GM21447 (cell line): ENCODE measurements around the gene GALNTL6.

Experiments used
- ATAC-seq: cut with Tn5 transposase; IDR thresholded peaks from one replicate; pipeline ENCODE4 v1.9.1; 2021; ENCODE audit not compliant: unreplicated experiment

Gene GALNTL6

GRCh38 chr4:172650758-172651530 lies 837.7 kb downstream of the GALNTL6 start:
- no peak for ATAC-seq

GRCh38 chr4:172651961-172652360 lies 838.8 kb downstream of the GALNTL6 start:
- no peak for ATAC-seq

- ATAC-seq: no peak
Observed at GRCh38 chr4:172652369-172652768, 839.2 kb downstream of the GALNTL6 start.

- ATAC-seq: no peak
Observed at GRCh38 chr4:172653676-172654075, 840.5 kb downstream of the GALNTL6 start.

- ATAC-seq: no peak
Observed at GRCh38 chr4:172654457-172654856, 841.3 kb downstream of the GALNTL6 start.

GRCh38 chr4:172656055-172656454 lies 842.9 kb downstream of the GALNTL6 start:
- ATAC-seq: no peak

GRCh38 chr4:172657081-172657480 lies 843.9 kb downstream of the GALNTL6 start:
- ATAC-seq: no peak

- no peak for ATAC-seq
Observed at GRCh38 chr4:172660251-172660650, 847.0 kb downstream of the GALNTL6 start.

- no peak for ATAC-seq
Observed at GRCh38 chr4:172662113-172662512, 848.9 kb downstream of the GALNTL6 start.

GRCh38 chr4:172666711-172667368 lies 853.6 kb downstream of the GALNTL6 start:
- ATAC-seq: no peak

- no peak for ATAC-seq
Observed at GRCh38 chr4:172674811-172675210, 861.6 kb downstream of the GALNTL6 start.

GRCh38 chr4:172675232-172675631 lies 862.0 kb downstream of the GALNTL6 start:
- no peak for ATAC-seq

- ATAC-seq: no peak
Observed at GRCh38 chr4:172680691-172681090, 867.5 kb downstream of the GALNTL6 start.

GRCh38 chr4:172683021-172683420 lies 869.8 kb downstream of the GALNTL6 start:
- ATAC-seq: no peak

- ATAC-seq: no peak
Observed at GRCh38 chr4:172686021-172686420, 872.8 kb downstream of the GALNTL6 start.

- no peak for ATAC-seq
Observed at GRCh38 chr4:172688534-172688933, 875.3 kb downstream of the GALNTL6 start.

- no peak for ATAC-seq
Observed at GRCh38 chr4:172691552-172691951, 878.3 kb downstream of the GALNTL6 start.

GRCh38 chr4:172692701-172693100 lies 879.5 kb downstream of the GALNTL6 start:
- no peak for ATAC-seq

- ATAC-seq: no peak
Observed at GRCh38 chr4:172698256-172698655, 885.1 kb downstream of the GALNTL6 start.

- ATAC-seq: no peak
Observed at GRCh38 chr4:172705565-172705964, 892.4 kb downstream of the GALNTL6 start.

- ATAC-seq: no peak
Observed at GRCh38 chr4:172706000-172706399, 892.8 kb downstream of the GALNTL6 start.

GRCh38 chr4:172707622-172708021 lies 894.4 kb downstream of the GALNTL6 start:
- ATAC-seq: no peak

- ATAC-seq: no peak
Observed at GRCh38 chr4:172708184-172708583, 895.0 kb downstream of the GALNTL6 start.
